CD4-positive, CD25-positive, alpha-beta regulatory T cell (primary cell): ENCODE results near the gene GMDS. TPM values are rescaled to one million over a fixed set of nuclear protein-coding genes. Genes with fewer than 3 reads are reported as not detected.

Experiments
- ATAC-seq, 2 donors: fragments of 150-1000 bp; cut with Tn5 transposase; one replicate each; pipeline ENCODE4 v1.10.0; 2021; ENCODE audit warnings: low read depth in 2 of 2, moderate number of reproducible peaks in 2 of 2, moderate library complexity in 1 of 2
- DNase-seq, 3 donors: peaks; one replicate each; pipeline versions ENCODE4 v3.0.0 to v3.0.0-alpha.2; 2012 to 2022; ENCODE audit warnings: mixed read lengths in 1 of 3
- H3K27ac ChIP-seq: one replicate; pipeline ENCODE4 v1.7.0; 2013; ENCODE audit warnings: mild to moderate bottlenecking, low read length; ENCODE audit not compliant: insufficient read depth, poor library complexity, severe bottlenecking
- H3K27me3 ChIP-seq: one replicate; pipeline ENCODE4 v1.7.0; 2013; ENCODE audit warnings: low read length; ENCODE audit not compliant: control insufficient read depth, insufficient read depth
- H3K36me3 ChIP-seq: one replicate; pipeline ENCODE4 v1.7.0; 2013; ENCODE audit warnings: mild to moderate bottlenecking, low read length, moderate library complexity; ENCODE audit not compliant: control insufficient read depth, insufficient read depth
- H3K4me1 ChIP-seq: 2 replicates; pipeline ENCODE4 v1.7.0; 2013; ENCODE audit warnings: mild to moderate bottlenecking, low read length; ENCODE audit not compliant: insufficient read depth, control insufficient read depth, poor library complexity, severe bottlenecking
- H3K4me3 ChIP-seq: one replicate; pipeline ENCODE4 v1.7.0; 2013; ENCODE audit warnings: low read depth, mild to moderate bottlenecking, low read length, moderate library complexity
- H3K9me3 ChIP-seq, 2 experiments: 1 replicate in 1 of 2; 2 replicates in 1 of 2; pipeline ENCODE4 v1.7.0; 2013; ENCODE audit warnings: low read length in 2 of 2, mild to moderate bottlenecking in 1 of 2, moderate library complexity in 1 of 2; ENCODE audit not compliant: control insufficient read depth in 2 of 2
- H3K27ac Mint-ChIP-seq, 3 donors: one replicate each; pipeline ENCODE4 v1.8.0; 2020 to 2022; ENCODE audit warnings: mild to moderate bottlenecking in 3 of 3, mixed read lengths in 3 of 3, moderate library complexity in 2 of 3
- H3K27me3 Mint-ChIP-seq: one replicate; pipeline ENCODE4 v1.8.0; 2022; ENCODE audit warnings: mild to moderate bottlenecking, mixed read lengths
- H3K36me3 Mint-ChIP-seq: one replicate; pipeline ENCODE4 v1.8.0; 2020; ENCODE audit warnings: mixed read lengths
- H3K4me1 Mint-ChIP-seq, 4 donors: one replicate each; pipeline ENCODE4 v1.8.0; 2020 to 2022; ENCODE audit warnings: mixed read lengths in 4 of 4, mild to moderate bottlenecking in 1 of 4
- H3K4me3 Mint-ChIP-seq, 4 donors: one replicate each; pipeline ENCODE4 v1.8.0; 2020 to 2022; ENCODE audit warnings: mild to moderate bottlenecking in 4 of 4, mixed read lengths in 4 of 4, moderate library complexity in 3 of 4
- H3K9me3 Mint-ChIP-seq, 7 donors: one replicate each; pipeline ENCODE4 v1.8.0; 2020 to 2022; ENCODE audit warnings: mixed read lengths in 7 of 7, mild to moderate bottlenecking in 3 of 7, moderate library complexity in 2 of 7
- polyA plus RNA-seq, 4 donors: library from polyadenylated mRNA; unstranded; fragments of 300-500 nt; fragmentation: Illumina TruSeq; gene quantifications; one replicate each; pipeline ENCODE4 v1.2.3, GENCODE V29; 2021
- total RNA-seq: library from RNA; stranded (reverse); gene quantifications from one replicate; pipeline ENCODE4 v1.2.3, GENCODE V29; 2022

Gene GMDS
- total and polyA plus RNA-seq, 5 donors from 2014 or later, result 17.5 to 23.9 (median 20.2) TPM

GRCh38 chr6:1925743-1926430, 319.5 kb downstream of the GMDS start:
- H3K36me3 ChIP-seq, result peaks cover 3% of the 10 kb centered on the region
- no peak overlapping the region for H3K27ac ChIP-seq
- DNase-seq (no peak), ATAC-seq (no peak)
- no peaks in the 10 kb centered on the region for H3K9me3 ChIP-seq
- Mint-ChIP-seq H3K27me3 (no peaks in the 10 kb centered on the region), H3K4me1 (peaks cover 0 to 4% (median 0%) of the 10 kb centered on the region in 4 donors), H3K36me3 (peaks cover 19% of the 10 kb centered on the region), H3K9me3 (peaks cover 0 to 4% (median 0%) of the 10 kb centered on the region in 7 donors), H3K27ac (no peak overlapping the region), H3K4me3 (no peak overlapping the region)
- H3K4me3 ChIP-seq, result no peak overlapping the region
- H3K27me3 ChIP-seq, result no peaks in the 10 kb centered on the region
- no peaks in the 10 kb centered on the region for H3K4me1 ChIP-seq

GRCh38 chr6:1923449-1923848, 322.0 kb downstream of the GMDS start:
- DNase-seq, result no peak
- Mint-ChIP-seq H3K27me3 (no peaks in the 10 kb centered on the region), H3K9me3 (peaks cover 0 to 4% (median 0%) of the 10 kb centered on the region in 7 donors), H3K36me3 (peaks cover 14% of the 10 kb centered on the region), H3K4me1 (peaks cover 0 to 5% (median 0%) of the 10 kb centered on the region in 4 donors), H3K4me3 (no peak overlapping the region), H3K27ac (no peak overlapping the region)
- Histone ChIP-seq H3K36me3 (peaks cover 3% of the 10 kb centered on the region), H3K4me1 (no peaks in the 10 kb centered on the region), H3K27me3 (no peaks in the 10 kb centered on the region), H3K27ac (no peak overlapping the region), H3K4me3 (no peak overlapping the region), H3K9me3 (no peaks in the 10 kb centered on the region)
- no peak for ATAC-seq

GRCh38 chr6:1917626-1918371, 327.6 kb downstream of the GMDS start:
- DNase-seq (peak in 1 of 3 donors; percentile 26), ATAC-seq (peak in 1 of 2 donors; percentile 28)
- Mint-ChIP-seq H3K36me3 (peaks cover 14% of the 10 kb centered on the region), H3K9me3 (no peaks in the 10 kb centered on the region), H3K27ac (peak overlapping the region in 1 of 3 donors; percentile 80), H3K4me1 (peaks cover 5 to 14% (median 11%) of the 10 kb centered on the region in 4 donors), H3K4me3 (no peak overlapping the region), H3K27me3 (no peaks in the 10 kb centered on the region)
- Histone ChIP-seq H3K27me3 (no peaks in the 10 kb centered on the region), H3K36me3 (no peaks in the 10 kb centered on the region), H3K9me3 (no peaks in the 10 kb centered on the region), H3K27ac (no peak overlapping the region), H3K4me3 (no peak overlapping the region), H3K4me1 (no peaks in the 10 kb centered on the region)

- ATAC-seq (no peak), DNase-seq (no peak)
- peaks cover 5 to 14% (median 10%) of the 10 kb centered on the region in 4 donors for H3K4me1 Mint-ChIP-seq
- Histone ChIP-seq H3K4me1 (no peaks in the 10 kb centered on the region), H3K27me3 (no peaks in the 10 kb centered on the region), H3K36me3 (no peaks in the 10 kb centered on the region), H3K4me3 (no peak overlapping the region), H3K27ac (no peak overlapping the region), H3K9me3 (no peaks in the 10 kb centered on the region)
- peak overlapping the region in 1 of 3 donors; percentile 80 for H3K27ac Mint-ChIP-seq
- H3K4me3 Mint-ChIP-seq, result no peak overlapping the region
- H3K36me3 Mint-ChIP-seq, result peaks cover 13% of the 10 kb centered on the region
- no peaks in the 10 kb centered on the region for H3K9me3 Mint-ChIP-seq
- no peaks in the 10 kb centered on the region for H3K27me3 Mint-ChIP-seq
Measured at GRCh38 chr6:1916334-1917070, 328.9 kb downstream of the GMDS start.

- Mint-ChIP-seq H3K4me3 (no peak overlapping the region), H3K27ac (no peak overlapping the region), H3K27me3 (no peaks in the 10 kb centered on the region), H3K9me3 (no peaks in the 10 kb centered on the region), H3K36me3 (peaks cover 15% of the 10 kb centered on the region), H3K4me1 (peaks cover 5 to 14% (median 9%) of the 10 kb centered on the region in 4 donors)
- H3K4me3 ChIP-seq, result no peak overlapping the region
- ATAC-seq, result no peak
- no peaks in the 10 kb centered on the region for H3K27me3 ChIP-seq
- no peaks in the 10 kb centered on the region for H3K9me3 ChIP-seq
- no peak overlapping the region for H3K27ac ChIP-seq
- no peaks in the 10 kb centered on the region for H3K4me1 ChIP-seq
- no peak for DNase-seq
- H3K36me3 ChIP-seq, result no peaks in the 10 kb centered on the region
Measured at GRCh38 chr6:1915226-1915625, 330.2 kb downstream of the GMDS start.

- no peaks in the 10 kb centered on the region for H3K36me3 ChIP-seq
- peaks cover 5 to 14% (median 10%) of the 10 kb centered on the region in 4 donors for H3K4me1 Mint-ChIP-seq
- H3K4me3 ChIP-seq, result no peak overlapping the region
- no peak overlapping the region for H3K4me3 Mint-ChIP-seq
- H3K27ac Mint-ChIP-seq, result no peak overlapping the region
- H3K9me3 Mint-ChIP-seq, result no peaks in the 10 kb centered on the region
- DNase-seq (no peak), ATAC-seq (no peak)
- H3K27me3 ChIP-seq, result no peaks in the 10 kb centered on the region
- H3K27ac ChIP-seq, result no peak overlapping the region
- H3K27me3 Mint-ChIP-seq, result no peaks in the 10 kb centered on the region
- no peaks in the 10 kb centered on the region for H3K4me1 ChIP-seq
- H3K36me3 Mint-ChIP-seq, result peaks cover 25% of the 10 kb centered on the region
- no peaks in the 10 kb centered on the region for H3K9me3 ChIP-seq
Measured at GRCh38 chr6:1913577-1913976, 331.8 kb downstream of the GMDS start.

GRCh38 chr6:1912731-1913130, 332.7 kb downstream of the GMDS start:
- peaks cover 32% of the 10 kb centered on the region for H3K36me3 Mint-ChIP-seq

More at GRCh38 chr6:1912731-1913130, 332.7 kb downstream of the GMDS start:
- H3K36me3 ChIP-seq, result no peaks in the 10 kb centered on the region
- H3K27me3 ChIP-seq, result no peaks in the 10 kb centered on the region
- no peaks in the 10 kb centered on the region for H3K9me3 ChIP-seq
- H3K9me3 Mint-ChIP-seq, result no peaks in the 10 kb centered on the region
- no peak overlapping the region for H3K27ac Mint-ChIP-seq
- no peak overlapping the region for H3K4me3 Mint-ChIP-seq
- H3K4me1 ChIP-seq, result no peaks in the 10 kb centered on the region
- no peak overlapping the region for H3K27ac ChIP-seq
- DNase-seq, result no peak
- no peak for ATAC-seq
- peaks cover 5 to 14% (median 9%) of the 10 kb centered on the region in 4 donors for H3K4me1 Mint-ChIP-seq
- H3K4me3 ChIP-seq, result no peak overlapping the region
- H3K27me3 Mint-ChIP-seq, result no peaks in the 10 kb centered on the region
